A549 (cell line): ENCODE results near the gene HMSD. TPM values are rescaled to one million over a fixed set of nuclear protein-coding genes. Genes with fewer than 3 reads are reported as not detected.

Experiments used
- ATAC-seq, 2 experiments: fragments of 200-7000 bp in 1 of 2; fragments of >200 bp in 1 of 2; cut with Nextera tagmentation in 1 of 2; cut with Tn5 transposase in 1 of 2; 3 replicates each; pipeline versions ENCODE4 v1.8.0 to v1.9.1; 2018 to 2020; ENCODE audit warnings: mild to moderate bottlenecking in 1 of 2, moderate library complexity in 1 of 2
- CTCF ChIA-PET: fragments of 300-600 bp; sonication (Branson Sonifier 250); formaldehyde crosslinking; extraction: SDS; loops from one replicate; lab custom pipeline; 2021; ENCODE audit warnings: antibody characterized with exemption, inconsistent platforms; lab: Yijun Ruan, JAX
- POLR2A ChIA-PET: fragments of 350-600 bp; formaldehyde crosslinking; extraction: SDS; loops from one replicate; lab custom pipeline; 2021; ENCODE audit warnings: antibody characterized with exemption, inconsistent platforms; lab: Yijun Ruan, JAX
- DNase-seq, 2 experiments: peaks; one replicate each; pipeline versions ENCODE4 v3.0.0 to v3.0.0-alpha.2; 2011 to 2016; ENCODE audit warnings: low read depth in 1 of 2, low spot score in 1 of 2
- FAIRE-seq: peaks from 2 replicates; lab custom pipeline; 2011; peaks lifted over from hg19 to GRCh38; lab: Jason Lieb, UNC
- H3K27ac ChIP-seq, 2 experiments: fragments of >200 bp; sonication (Bioruptor Twin); formaldehyde crosslinking; 3 replicates each; pipeline ENCODE4 v1.5.1; 2016 to 2017
- H3K4me1 ChIP-seq: fragments of >200 bp; sonication (Bioruptor Twin); formaldehyde crosslinking; 3 replicates; pipeline ENCODE4 v1.6.1; 2016
- H3K4me2 ChIP-seq: fragments of >200 bp; sonication (Bioruptor Twin); formaldehyde crosslinking; 3 replicates; pipeline ENCODE4 v1.6.1; 2016
- H3K4me3 ChIP-seq: fragments of >200 bp; sonication (Bioruptor Twin); formaldehyde crosslinking; 3 replicates; pipeline ENCODE4 v1.5.1; 2016
- H3K9me3 ChIP-seq: fragments of >200 bp; sonication (Bioruptor Twin); formaldehyde crosslinking; 3 replicates; pipeline ENCODE4 v1.6.1; 2016
- CBX2 ChIP-seq: fragments of 200-600 bp; sonication (generic); IDR thresholded peaks from 2 replicates; pipeline ENCODE4 v1.6.1; 2016; ENCODE audit warnings: low read depth, mild to moderate bottlenecking, borderline replicate concordance
- CBX8 ChIP-seq: fragments of 200-600 bp; sonication (generic); IDR thresholded peaks from 2 replicates; pipeline ENCODE4 v1.6.1; 2016
- E2F6 ChIP-seq: IDR thresholded peaks from 2 replicates; pipeline ENCODE4 v1.6.1; 2012; ENCODE audit warnings: low read depth, borderline replicate concordance
- EHMT2 ChIP-seq: fragments of 200-600 bp; sonication (generic); IDR thresholded peaks from 2 replicates; pipeline ENCODE4 v1.6.1; 2016; ENCODE audit warnings: antibody characterized with exemption, low read depth, mild to moderate bottlenecking, moderate library complexity
- FOSL2 ChIP-seq, 2 experiments: fragments of 450-650 bp in 1 of 2; fragments of >200 bp in 1 of 2; sonication (Bioruptor Twin) in 1 of 2; formaldehyde crosslinking; IDR thresholded peaks; 2 replicates each; pipeline versions ENCODE4 v1.5.0 to v1.6.1; 2016 to 2020; ENCODE audit warnings: mild to moderate bottlenecking in 1 of 2, moderate library complexity in 1 of 2
- FOXS1 ChIP-seq: fragments of 250-450 bp; sonication (Bioruptor Pico); IDR thresholded peaks from 2 replicates; pipeline ENCODE4 v1.5.0; 2020; ENCODE audit warnings: mild to moderate bottlenecking, moderate library complexity
- HEYL ChIP-seq: fragments of 250-450 bp; sonication (Bioruptor Pico); IDR thresholded peaks from 2 replicates; pipeline ENCODE4 v1.8.0; 2021; ENCODE audit warnings: mild to moderate bottlenecking, moderate library complexity
- HOXB13 ChIP-seq: fragments of 250-450 bp; sonication (Bioruptor Pico); IDR thresholded peaks from 2 replicates; pipeline ENCODE4 v1.5.0; 2020; ENCODE audit warnings: low read depth, mild to moderate bottlenecking, moderate library complexity
- JUN ChIP-seq, 2 experiments: fragments of >200 bp; sonication (Bioruptor Twin); formaldehyde crosslinking; IDR thresholded peaks; 2 replicates in 1 of 2; 3 replicates in 1 of 2; pipeline ENCODE4 v1.6.1; 2016 to 2017
- MAFK ChIP-seq: fragments of 450-650 bp; IDR thresholded peaks from 2 replicates; pipeline ENCODE4 v1.6.1; 2014; ENCODE audit not compliant: partially characterized antibody
- MAX ChIP-seq: IDR thresholded peaks from 2 replicates; pipeline ENCODE4 v1.6.1; 2012
- MAZ ChIP-seq: fragments of 150-350 bp; IDR thresholded peaks from 2 replicates; pipeline ENCODE4 v1.6.1; 2014; ENCODE audit warnings: antibody characterized with exemption, low read depth, low read length, borderline replicate concordance
- RAD21 ChIP-seq, 2 experiments: fragments of >200 bp in 1 of 2; sonication (Bioruptor Twin) in 1 of 2; formaldehyde crosslinking in 1 of 2; IDR thresholded peaks in 1 of 2; conservative IDR thresholded peaks in 1 of 2; 2 replicates in 1 of 2; 3 replicates in 1 of 2; pipeline ENCODE4 v1.6.1; 2012 to 2018; ENCODE audit warnings: inconsistent platforms in 1 of 2
- RARB ChIP-seq: fragments of 250-450 bp; sonication (Bioruptor Pico); IDR thresholded peaks from 2 replicates; pipeline ENCODE4 v1.8.0; 2021; ENCODE audit warnings: mild to moderate bottlenecking, moderate library complexity
- RNF2 ChIP-seq: fragments of 200-600 bp; sonication (generic); IDR thresholded peaks from 2 replicates; pipeline ENCODE4 v1.6.1; 2016; ENCODE audit warnings: low read depth, mild to moderate bottlenecking, antibody characterized with exemption, moderate library complexity, borderline replicate concordance
- WGBS: methylation state at CpG from one replicate; pipeline ENCODE4 v1.1.6; 2017; ENCODE audit errors: missing lambda C conversion rate; 5-methylcytosine and 5-hydroxymethylcytosine counted together
- polyA plus RNA-seq, 4 experiments: library from polyadenylated mRNA; depleted of rRNA in 3 of 4; stranded (reverse); fragments of >200 nt; fragmentation: RNase III in 1 of 4; extraction: RNeasy Plus Mini Kit Qiagen cat#74134 plus additional on column Dnase treatment in 1 of 4; gene quantifications; 2 replicates in 3 of 4; 3 replicates in 1 of 4; pipeline ENCODE4 v1.2.3, GENCODE V29; 2011 to 2017
- TF ChIP-seq, protein P1 (sequence below): fragments of 450-650 bp; IDR thresholded peaks from 2 replicates; pipeline ENCODE4 v1.6.1; 2014; ENCODE audit warnings: antibody characterized with exemption
- TF ChIP-seq, protein P2 (sequence below): fragments of >200 bp; sonication (Bioruptor Twin); formaldehyde crosslinking; IDR thresholded peaks from 3 replicates; pipeline ENCODE4 v1.5.1; 2016

HMSD gene
- polyA plus RNA-seq, 2 of the 4 experiments (the other 2 are of a cell fraction) = 0.13 to 0.23 TPM

GRCh38 chr18:63961435-63961980 lies 12.4 kb downstream of the HMSD start:
- ChIA-PET POLR2A (interaction anchor here (1.0 kb wide), 1 partner anchor 9 kb away, joined by 4 read pairs; no protein-coding TSS in a partner anchor), CTCF (interaction anchor here (1.2 to 3.0 kb wide), 2 partner anchors 18 to 33 kb away, joined by 3 to 22 read pairs; no protein-coding TSS in a partner anchor)
- Histone ChIP-seq H3K4me2 (no peak overlapping the region), H3K9me3 (no peaks in the 10 kb centered on the region), H3K4me3 (no peak overlapping the region), H3K4me1 (no peaks in the 10 kb centered on the region), H3K27ac (no peak overlapping the region)
- no peak for ATAC-seq
- no peak for FAIRE-seq
- no peak for DNase-seq
- 18% methylated on average over 5 of the region's 5 CpGs for WGBS
- TF ChIP-seq FOXS1 (CRISPR knock-in tag) = no peak

GRCh38 chr18:63962137-63962536 lies 13.0 kb downstream of the HMSD start:
- Histone ChIP-seq H3K4me1 (no peaks in the 10 kb centered on the region), H3K27ac (no peak overlapping the region), H3K9me3 (no peaks in the 10 kb centered on the region), H3K4me3 (no peak overlapping the region), H3K4me2 (no peak overlapping the region)
- CTCF ChIA-PET = interaction anchor here (0.7 to 3.0 kb wide), 6 partner anchors 11 to 32 kb away, joined by 3 to 22 read pairs (median 3); no protein-coding TSS in a partner anchor
- ATAC-seq (no peak), FAIRE-seq (no peak), DNase-seq (no peak)
- POLR2A ChIA-PET = interaction anchor here (1.0 kb wide), 1 partner anchor 8 kb away, joined by 4 read pairs; no protein-coding TSS in a partner anchor
- WGBS = 0% methylated on average over 1 of the region's 1 CpG
- no peak for TF ChIP-seq MAZ
- no peak for TF ChIP-seq EHMT2
- no peak for TF ChIP-seq MAFK
- no peak for TF ChIP-seq RNF2
- no peak for TF ChIP-seq FOSL2 (IDR thresholded peaks at IDR 0.05)
- no peak for TF ChIP-seq FOSL2 (CRISPR knock-in tag; IDR thresholded peaks at IDR 0.05)
- TF ChIP-seq MAX = no peak
- no peak for TF ChIP-seq RARB (CRISPR knock-in tag)
- TF ChIP-seq CBX8 = no peak
- no peak for TF ChIP-seq HOXB13 (CRISPR knock-in tag)
- TF ChIP-seq CBX2 = no peak
- no peak for TF ChIP-seq E2F6
- TF ChIP-seq, protein P1, sequence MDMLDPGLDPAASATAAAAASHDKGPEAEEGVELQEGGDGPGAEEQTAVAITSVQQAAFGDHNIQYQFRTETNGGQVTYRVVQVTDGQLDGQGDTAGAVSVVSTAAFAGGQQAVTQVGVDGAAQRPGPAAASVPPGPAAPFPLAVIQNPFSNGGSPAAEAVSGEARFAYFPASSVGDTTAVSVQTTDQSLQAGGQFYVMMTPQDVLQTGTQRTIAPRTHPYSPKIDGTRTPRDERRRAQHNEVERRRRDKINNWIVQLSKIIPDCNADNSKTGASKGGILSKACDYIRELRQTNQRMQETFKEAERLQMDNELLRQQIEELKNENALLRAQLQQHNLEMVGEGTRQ = no peak
- TF ChIP-seq JUN (IDR thresholded peaks at IDR 0.05) = no peak

GRCh38 chr18:63963615-63964256 lies 14.6 kb downstream of the HMSD start:
- no peak overlapping the region for H3K27ac ChIP-seq
- 75% methylated on average over 1 of the region's 1 CpG for WGBS
- POLR2A ChIA-PET = no interaction called here
- no peak overlapping the region for H3K4me3 ChIP-seq
- no peaks in the 10 kb centered on the region for H3K9me3 ChIP-seq
- H3K4me1 ChIP-seq = no peaks in the 10 kb centered on the region; the same call in 2 of the 3 replicates
- no peak for FAIRE-seq
- H3K4me2 ChIP-seq = no peak overlapping the region
- peak; percentile 73 to 84; a peak in 5 of 6 replicates for ATAC-seq
- CTCF ChIA-PET = interaction anchor here (0.6 to 3.0 kb wide), 13 partner anchors 9 to 76 kb away, joined by 3 to 22 read pairs (median 4); partner anchors contain the start of gene SERPINB2
- peak in 1 of 2 experiments; percentile 57 for DNase-seq
- TF ChIP-seq HEYL (CRISPR knock-in tag) (no peak), RAD21 (conservative IDR thresholded peaks at IDR 0.05 in 1 of 2, IDR thresholded peaks at IDR 0.05 in 1 of 2) (peak; percentile 49; a peak in 3 of 5 replicates)
- TF ChIP-seq, protein P2, sequence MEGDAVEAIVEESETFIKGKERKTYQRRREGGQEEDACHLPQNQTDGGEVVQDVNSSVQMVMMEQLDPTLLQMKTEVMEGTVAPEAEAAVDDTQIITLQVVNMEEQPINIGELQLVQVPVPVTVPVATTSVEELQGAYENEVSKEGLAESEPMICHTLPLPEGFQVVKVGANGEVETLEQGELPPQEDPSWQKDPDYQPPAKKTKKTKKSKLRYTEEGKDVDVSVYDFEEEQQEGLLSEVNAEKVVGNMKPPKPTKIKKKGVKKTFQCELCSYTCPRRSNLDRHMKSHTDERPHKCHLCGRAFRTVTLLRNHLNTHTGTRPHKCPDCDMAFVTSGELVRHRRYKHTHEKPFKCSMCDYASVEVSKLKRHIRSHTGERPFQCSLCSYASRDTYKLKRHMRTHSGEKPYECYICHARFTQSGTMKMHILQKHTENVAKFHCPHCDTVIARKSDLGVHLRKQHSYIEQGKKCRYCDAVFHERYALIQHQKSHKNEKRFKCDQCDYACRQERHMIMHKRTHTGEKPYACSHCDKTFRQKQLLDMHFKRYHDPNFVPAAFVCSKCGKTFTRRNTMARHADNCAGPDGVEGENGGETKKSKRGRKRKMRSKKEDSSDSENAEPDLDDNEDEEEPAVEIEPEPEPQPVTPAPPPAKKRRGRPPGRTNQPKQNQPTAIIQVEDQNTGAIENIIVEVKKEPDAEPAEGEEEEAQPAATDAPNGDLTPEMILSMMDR = peak; percentile 60
